NOMO-1 treated with dmso at 0.1 percent for 144 hours (cell line): ENCODE measurements around the gene VTA1.
"Not testable (repeated sequence)": the region's sequence is repeated elsewhere in the genome, so short reads cannot be mapped to it uniquely, and the experiment has no call there.

Experiments used
- DNase-seq: peaks from one replicate; lab custom pipeline; 2025; ENCODE audit not compliant: unreplicated experiment; lab: John Stamatoyannopoulos, UW

Gene VTA1

GRCh38 chr6:142167486-142167885 is 20.4 kb downstream of the VTA1 start:
- no peak for DNase-seq

- DNase-seq: no peak
These were observed 24.3 kb downstream of the VTA1 start for GRCh38 chr6:142171351-142171750.

- DNase-seq: no peak
These were observed 25.7 kb downstream of the VTA1 start for GRCh38 chr6:142172758-142173157.

- no peak for DNase-seq
These were observed 26.9 kb downstream of the VTA1 start for GRCh38 chr6:142173980-142174379.

- no peak for DNase-seq
These were observed 27.6 kb downstream of the VTA1 start for GRCh38 chr6:142174703-142175102.

- DNase-seq: no peak
These were observed 31.1 kb downstream of the VTA1 start for GRCh38 chr6:142178129-142178528.

GRCh38 chr6:142182004-142182403 is 34.9 kb downstream of the VTA1 start:
- no peak for DNase-seq

GRCh38 chr6:142183351-142183750 is 36.3 kb downstream of the VTA1 start:
- DNase-seq: no peak

GRCh38 chr6:142184307-142184706 is 37.2 kb downstream of the VTA1 start:
- no peak for DNase-seq

GRCh38 chr6:142185641-142186040 is 38.6 kb downstream of the VTA1 start:
- no peak for DNase-seq

- DNase-seq: no peak
These were observed 40.1 kb downstream of the VTA1 start for GRCh38 chr6:142187209-142187608.

GRCh38 chr6:142188341-142188740 is 41.3 kb downstream of the VTA1 start:
- not testable (repeated sequence) for DNase-seq

GRCh38 chr6:142189057-142189456 is 42.0 kb downstream of the VTA1 start:
- no peak for DNase-seq

GRCh38 chr6:142192343-142192742 is 45.3 kb downstream of the VTA1 start:
- DNase-seq: no peak

GRCh38 chr6:142193621-142194020 is 46.6 kb downstream of the VTA1 start:
- no peak for DNase-seq

GRCh38 chr6:142195862-142196541 is 48.9 kb downstream of the VTA1 start:
- no peak for DNase-seq

- DNase-seq: no peak
These were observed 54.0 kb downstream of the VTA1 start for GRCh38 chr6:142200846-142201628.

- DNase-seq: no peak
These were observed 60.3 kb downstream of the VTA1 start for GRCh38 chr6:142207265-142207877.

GRCh38 chr6:142210606-142211005 is 63.5 kb downstream of the VTA1 start:
- no peak for DNase-seq

GRCh38 chr6:142213402-142213801 is 66.3 kb downstream of the VTA1 start:
- no peak for DNase-seq

- DNase-seq: no peak
These were observed 71.4 kb downstream of the VTA1 start for GRCh38 chr6:142218446-142218845.

- no peak for DNase-seq
These were observed 75.0 kb downstream of the VTA1 start for GRCh38 chr6:142222022-142222421.
